ENCODE results near the gene LECT2.

Gene LECT2

DNA sequence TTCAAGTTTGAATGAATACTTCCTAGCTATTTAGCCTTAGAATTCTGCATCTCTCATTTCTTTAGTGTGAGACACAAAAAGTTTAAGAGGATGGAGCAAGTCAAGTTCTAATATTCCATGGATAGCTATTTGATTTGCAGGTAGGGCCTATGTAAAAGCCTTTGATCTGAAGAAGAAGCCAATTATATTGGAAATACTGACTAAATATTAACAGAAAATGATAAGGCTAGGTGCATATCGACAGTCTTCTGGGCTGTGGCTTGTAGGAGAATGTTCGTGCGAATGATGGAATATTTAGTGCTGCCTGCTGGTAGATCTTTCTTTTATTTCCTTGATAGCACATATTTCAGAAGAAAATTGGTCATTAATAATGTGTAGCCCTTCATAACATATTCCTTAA is at the start of gene LECT2:
Gene LECT2 (minus strand): TSS at position 85 of the 400 bp plus-strand sequence. CDS start 150 bp downstream, outside the sequence.
- DNase-seq, result no peak

DNA sequence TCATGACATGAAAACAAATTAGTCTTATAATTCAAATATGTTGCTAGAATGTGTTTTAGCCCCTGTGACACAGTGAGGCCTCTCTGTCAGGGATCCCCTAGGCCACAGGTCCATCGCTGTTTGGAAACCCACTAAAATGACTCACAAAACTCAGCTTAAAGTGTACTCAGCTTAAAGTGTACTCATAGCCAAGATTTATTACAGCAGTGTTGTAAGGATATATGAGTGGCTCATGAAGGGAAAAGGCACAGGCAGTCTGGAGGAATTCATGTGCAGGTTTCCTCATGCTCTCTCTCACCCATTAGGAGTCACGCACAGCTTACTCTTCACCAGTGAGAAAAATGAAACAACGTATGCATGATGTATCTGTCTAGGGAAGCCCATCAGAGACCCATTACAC is 49.7 kb upstream of the LECT2 start:
- no peak for DNase-seq

DNA sequence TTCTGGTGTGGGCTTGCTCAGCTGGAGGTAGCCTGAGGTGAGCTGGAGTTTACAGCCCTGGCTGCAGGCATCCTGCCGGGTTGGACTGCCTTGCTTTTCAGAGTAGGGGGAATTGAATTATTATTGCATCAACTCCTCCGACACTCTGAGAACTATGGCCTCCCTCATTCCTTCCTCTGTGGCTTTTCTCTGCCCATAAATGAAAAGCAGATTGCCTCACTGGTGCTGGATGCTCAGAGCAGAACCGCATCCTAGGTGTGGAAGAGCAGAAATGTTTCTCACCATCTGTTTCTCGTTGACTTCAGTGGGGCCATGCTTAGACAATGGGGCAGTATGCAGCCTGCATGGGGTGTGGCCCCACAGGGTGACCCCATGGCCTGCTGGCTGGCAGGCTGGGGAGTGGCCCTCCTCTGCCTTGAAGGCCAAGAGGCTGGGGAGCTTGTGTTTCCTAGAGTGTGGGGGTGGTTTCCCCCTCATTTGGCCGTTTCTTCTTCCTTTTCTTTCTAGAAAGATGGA is 46.7 kb upstream of the LECT2 start:
- DNase-seq, result no peak

DNA sequence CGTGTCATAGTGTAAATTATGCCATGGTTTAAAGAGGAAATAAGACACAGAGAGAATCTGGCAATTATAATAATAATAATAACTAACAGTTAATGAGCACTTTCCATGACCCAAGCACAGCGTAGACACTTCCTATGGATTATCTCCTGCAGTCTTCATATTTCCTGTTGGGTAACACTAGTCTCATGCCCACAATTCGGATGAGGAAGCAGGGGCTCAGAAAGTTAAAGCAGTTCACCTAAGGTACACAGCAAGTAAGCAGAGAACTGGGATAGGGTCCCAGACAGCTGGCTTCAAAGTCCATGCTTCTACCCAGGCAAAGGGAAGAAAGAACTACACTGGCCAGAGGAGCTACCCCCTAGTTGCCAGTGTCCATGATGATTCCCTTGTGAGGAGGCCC is 46.1 kb upstream of the LECT2 start:
- no peak for DNase-seq

DNA sequence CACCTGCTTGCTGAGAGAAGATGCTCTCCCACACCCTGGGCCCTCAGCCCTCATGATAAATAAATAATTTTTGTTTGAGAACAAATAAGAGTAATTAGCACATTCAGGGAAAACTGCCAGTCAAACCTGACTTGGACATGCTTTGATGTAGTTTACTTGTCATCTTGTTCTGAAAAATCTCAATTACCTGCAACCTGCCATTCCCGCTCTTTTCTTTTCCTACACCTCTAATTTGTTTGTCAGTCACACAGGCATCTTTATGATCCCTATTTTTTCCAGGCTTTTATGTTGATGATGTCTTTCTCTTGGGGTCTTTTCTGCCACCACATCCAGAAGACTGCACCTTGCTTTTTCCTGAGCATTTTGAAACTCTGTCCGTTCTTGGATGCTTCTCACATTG is 45.4 kb upstream of the LECT2 start:
- no peak for DNase-seq

DNA sequence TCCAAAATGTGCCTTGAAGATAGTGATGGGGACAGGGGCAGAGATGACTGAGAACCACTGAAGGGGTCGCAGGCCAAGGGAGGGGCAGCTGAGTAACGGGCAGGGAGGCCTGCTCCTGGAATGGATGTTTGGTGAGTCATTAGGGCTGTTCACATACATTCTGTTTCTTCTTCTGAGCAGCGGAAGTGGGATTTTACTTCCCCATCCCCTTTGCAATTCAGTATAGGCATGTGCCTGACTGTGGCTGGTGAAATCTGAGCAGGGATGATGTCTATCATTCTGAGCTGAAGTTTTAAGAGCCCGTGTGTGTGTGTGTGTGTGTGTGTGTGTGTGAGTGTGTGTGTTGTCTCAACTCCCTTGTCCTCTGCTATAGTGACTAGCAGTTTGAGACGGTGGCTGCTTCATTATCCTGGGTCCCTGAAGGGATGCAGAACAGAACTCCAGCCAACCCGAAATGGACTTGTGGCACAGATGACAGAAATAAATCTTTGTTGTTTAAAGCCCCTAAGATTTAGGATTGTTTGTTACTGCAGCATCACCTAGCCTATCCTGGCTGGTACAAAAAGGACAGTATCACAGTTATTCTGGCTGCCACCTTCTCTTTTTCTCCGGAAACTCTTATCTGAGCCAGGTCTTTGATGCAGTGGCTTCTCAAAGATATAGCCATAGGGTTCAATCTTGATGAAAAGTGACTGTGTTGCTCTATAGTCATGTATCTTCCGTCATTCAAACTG is 44.8 kb upstream of the LECT2 start:
- DNase-seq, result no peak

DNA sequence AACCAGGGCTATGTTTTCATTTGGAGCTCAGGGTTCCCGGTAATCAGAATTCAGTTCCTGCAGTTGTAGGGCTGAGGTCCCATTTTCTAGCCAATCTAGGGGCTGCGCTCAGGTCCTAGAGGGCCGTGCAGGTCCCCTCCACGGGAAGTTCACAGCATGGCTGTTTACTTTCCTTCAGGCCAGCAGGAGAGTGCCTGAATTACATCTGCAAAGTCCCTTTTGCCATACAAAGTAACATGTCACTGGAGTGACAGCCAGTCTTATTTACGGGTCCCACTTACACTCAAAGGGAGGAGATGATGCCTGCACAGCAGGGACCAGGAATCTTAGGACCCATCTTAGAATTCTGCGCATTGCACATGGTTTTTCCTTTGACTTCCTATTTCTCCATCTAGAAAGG is 44.1 kb upstream of the LECT2 start:
- DNase-seq, result no peak

DNA sequence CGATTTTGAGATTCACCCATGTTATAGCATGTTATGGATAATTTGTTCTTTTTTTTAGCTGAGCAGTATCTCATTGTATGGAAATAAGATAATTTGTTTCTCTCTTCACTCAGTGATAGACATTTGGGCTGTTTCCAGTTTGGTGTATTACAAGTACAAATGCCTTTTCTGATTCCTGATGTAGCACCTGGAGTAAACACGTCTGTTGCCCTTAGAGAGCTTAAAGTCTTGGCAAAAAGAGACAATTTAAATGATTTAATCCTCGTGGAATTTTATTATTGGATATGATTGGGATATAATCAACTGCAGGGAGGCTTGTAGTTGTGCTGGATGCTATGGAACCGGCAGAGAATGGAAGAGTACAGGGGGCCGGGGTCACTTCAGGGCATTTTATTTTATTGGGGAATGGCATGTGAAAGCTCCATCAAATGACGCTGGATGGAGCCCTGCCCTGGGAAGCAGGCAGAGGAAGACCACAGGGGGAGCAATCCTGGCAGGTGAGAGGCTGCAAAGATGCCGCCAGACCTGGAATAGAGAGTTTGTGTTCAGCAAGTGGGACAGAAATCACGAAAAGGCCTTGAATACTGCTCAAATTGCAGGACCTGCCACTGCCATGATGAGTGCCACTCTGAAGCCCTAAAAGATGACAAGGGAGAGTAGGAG is 43.0 kb upstream of the LECT2 start:
- DNase-seq, result no peak

DNA sequence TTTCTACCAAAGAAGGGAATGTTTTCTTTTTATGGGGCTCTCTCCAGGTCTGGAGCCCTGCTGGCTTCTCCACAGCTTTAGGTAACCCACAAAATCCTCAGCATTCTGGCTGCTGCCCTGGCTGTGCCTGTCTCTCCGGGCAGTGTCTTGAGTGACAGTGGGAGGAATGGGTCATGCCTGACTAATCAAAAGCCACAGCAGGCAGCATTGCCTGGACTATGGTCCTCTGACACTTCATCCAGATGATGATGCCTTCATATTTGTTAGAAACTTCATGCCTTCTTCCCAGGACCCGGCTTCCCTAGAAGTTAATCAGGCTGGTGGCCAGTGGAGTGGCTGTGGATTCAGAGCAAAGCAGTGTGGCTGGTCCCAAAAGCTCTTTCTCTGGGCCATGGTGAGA is 41.8 kb upstream of the LECT2 start:
- no peak for DNase-seq

DNA sequence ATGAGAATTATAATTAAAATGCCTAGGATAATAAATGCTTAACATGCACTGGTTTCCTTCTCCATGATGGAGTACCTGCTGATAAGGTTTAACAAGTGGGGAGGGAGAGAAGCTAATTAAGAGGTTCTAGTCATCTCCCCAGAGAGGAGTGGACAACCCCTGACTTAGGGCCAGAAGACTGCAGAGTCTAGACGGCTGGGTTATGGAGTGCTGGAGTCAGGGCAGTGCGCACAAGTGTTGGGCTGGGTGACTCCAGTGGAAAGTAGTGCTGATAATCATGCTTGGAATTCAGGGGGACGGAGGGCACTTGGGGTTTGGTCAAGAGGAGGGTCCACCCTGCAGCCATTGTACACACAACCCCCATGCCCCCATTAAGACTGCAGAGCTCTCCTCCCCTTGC is 41.2 kb upstream of the LECT2 start:
- no peak for DNase-seq

DNA sequence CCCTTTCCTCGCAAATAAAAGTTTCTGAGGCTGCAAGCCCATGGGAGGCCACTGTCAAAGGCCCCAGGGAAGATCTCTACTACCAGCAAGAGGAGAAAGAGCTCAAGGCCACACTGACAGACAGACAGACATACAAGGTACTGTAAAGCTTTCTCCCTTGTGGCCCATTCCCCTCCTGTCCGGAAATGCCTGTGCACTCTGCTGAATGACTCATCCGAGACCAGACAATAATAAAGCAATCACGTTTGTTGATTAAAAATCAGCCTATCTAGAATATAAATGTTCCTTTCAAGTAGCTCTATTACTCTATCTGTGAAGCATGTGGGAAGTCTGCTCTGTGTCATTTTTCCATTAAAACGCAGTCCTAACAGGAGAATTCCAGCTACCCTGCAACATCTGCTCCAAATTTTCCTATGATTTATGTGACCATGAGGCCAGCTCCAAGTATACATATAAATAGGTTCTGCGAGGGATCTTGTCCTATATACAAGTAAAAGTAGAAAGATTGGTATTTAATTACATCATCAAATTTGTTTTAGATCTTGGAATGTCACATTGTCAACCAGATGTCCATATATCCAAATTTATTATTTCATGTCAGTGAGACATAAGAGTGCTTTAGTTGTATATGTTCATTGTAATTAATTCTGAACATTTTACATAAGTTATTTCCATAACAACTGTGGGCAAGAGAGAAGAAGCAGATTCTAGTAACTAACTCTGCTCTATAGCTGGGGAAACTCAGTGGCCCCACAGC is 39.3 kb upstream of the LECT2 start:
- DNase-seq, result no peak

DNA sequence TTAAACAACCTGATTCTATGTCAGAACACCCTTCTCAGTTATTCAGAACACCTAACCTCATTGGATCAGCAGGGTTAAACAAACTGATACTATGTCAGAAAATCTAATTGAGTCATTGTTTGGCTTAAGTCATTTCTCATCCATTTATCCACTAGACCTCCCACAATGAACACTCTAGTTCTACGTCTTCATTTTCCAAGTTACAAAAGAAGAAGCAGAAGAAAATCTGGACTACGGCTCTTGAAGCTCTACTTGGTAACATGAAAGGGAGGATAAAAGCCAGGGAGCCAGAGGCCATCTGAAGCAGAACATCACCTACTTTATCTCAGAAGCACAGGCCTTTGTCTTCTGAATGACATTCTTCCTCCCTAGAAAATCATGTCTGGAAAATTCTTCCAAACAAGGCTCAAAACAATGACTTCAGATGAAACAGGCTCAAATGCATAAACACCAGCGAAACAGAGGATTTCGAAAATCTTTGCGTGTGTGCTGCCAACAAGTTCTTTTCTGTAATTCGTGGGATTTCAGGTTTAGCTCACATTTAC is 38.6 kb upstream of the LECT2 start:
- no peak for DNase-seq

DNA sequence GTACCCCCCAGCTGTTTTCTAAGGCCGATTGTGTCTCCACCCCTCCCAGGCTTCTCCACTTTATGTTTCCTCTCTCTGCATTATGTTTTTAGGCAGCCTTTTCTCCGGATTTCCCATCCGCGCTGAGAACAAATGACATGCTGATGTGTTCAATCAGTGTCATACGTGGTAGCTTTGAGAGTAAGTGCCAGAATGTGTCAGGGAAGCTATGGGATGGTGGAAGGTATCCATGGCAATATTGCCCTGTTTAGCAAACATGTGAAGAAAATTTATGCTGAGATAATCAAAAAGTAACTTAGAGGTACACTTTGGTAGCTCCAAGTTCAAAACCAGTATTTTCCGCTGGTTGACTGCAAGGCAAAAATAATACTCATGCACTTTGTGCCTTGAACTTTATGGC is 36.6 kb upstream of the LECT2 start:
- no peak for DNase-seq

DNA sequence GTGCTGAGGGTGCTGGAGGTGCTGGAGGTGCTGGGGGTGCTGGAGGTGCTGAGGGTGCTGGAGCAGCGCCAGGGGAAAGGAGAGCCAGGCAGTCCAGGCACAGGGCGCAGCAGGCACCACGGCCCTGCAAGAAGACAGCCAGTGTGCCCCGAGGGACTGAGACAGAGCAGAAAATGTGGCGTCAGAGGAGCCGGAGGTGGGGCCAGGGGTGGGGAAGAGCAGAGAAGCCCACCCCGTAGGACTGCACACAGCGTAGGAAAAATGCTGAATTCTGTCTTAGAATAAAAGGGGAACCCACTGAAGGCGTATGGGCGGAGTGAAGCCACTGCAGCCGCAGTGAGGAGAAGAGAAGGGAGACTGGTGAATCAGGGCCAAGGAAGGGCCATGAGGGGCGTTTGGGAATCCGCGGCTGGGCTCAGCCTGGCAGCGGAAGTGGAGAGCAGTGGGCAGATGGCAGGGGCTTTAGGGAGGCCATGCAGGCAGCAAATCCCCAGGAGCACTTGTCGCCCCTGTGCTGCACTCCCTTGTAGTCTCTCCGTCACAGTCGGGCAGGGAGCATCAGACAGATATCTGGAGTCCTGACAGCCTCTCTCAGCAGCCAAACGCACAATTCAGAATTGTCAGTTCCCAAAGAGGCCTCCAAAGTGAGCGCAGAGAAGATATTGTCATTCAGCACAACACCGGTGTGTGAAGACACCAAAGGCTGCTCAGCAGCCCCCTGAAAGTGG is 35.9 kb upstream of the LECT2 start:
- DNase-seq, result no peak

DNA sequence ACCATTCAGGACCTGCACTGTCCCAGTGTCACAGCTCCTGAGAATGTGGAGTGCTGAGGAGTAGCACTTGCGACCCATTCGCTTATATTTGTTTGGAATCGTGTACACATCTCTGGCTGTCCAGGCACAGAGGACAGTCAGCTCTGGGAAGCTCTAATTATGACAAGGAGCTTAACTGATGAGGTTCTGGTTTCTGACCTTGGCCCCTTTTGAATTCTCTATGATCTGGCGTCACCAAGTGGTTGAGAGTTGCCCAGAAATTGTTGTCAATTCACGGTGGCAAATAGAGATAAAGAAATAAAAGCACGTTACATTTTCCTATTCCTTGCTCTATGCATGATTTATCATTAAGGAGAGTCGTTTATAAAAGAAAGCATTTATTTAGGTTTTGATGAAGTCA is 34.9 kb upstream of the LECT2 start:
- no peak for DNase-seq

DNA sequence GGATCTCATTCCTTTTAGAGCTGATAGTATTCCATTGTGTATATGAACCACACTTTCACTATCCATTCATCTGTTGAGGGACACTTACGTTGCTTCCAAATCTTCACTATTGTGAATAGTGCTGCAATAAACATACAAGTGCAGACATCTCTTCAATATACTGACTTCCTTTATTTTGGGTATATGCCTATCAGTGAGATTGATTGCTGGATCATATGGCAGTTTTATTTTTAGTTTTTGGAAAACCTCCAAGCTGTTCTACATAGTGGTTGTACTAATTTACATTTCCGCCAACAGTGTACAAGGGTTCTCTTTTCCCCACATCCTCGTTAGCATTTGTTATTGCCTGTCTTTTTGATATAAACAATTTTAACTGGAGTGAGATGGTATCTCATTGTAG is 33.8 kb upstream of the LECT2 start:
- DNase-seq, result no peak

DNA sequence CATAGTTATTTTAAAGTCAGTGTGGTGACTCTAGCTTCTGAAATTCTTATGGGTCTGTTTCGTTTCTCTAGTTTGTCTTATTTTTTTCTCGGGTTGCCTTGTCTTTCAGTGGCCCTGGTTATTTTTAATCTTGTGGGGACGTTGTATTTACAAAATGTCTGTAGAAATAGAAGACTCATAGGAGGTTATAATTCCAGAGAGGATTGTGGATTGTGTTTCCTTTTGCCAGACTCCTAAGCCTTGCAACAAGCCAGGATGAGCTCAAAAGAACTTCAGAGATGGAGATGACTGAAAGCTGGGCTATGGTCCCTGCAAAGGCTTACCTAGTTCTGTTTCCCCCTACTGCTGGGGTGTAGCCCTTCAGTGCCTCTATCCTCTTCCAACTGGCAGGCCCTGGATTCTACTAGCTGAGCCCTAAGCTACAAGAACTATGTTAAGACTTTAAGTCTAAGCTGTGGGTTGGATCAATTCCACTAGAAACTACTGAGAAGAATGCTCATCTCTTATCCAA is 32.2 kb upstream of the LECT2 start:
- no peak for DNase-seq

DNA sequence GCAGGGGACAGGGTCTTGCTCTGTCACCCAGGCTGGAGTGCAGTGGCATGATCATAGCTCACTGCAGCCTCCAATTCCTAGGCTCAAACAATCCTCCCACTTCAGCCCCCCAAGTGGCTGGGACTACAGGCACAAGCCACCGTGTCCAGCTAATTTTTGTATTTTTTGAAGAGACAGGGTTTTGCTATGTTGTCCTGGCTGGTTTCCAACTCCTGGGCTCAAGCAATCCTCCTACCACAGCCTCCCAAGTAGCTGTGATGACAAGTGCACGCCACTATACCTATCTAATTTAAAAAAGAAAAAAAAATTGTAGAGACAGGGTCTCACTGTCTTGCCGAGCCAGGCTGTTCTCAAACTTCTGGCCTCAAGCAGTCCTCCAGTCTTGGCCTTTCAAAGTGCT is 31.6 kb upstream of the LECT2 start:
- DNase-seq, result no peak

DNA sequence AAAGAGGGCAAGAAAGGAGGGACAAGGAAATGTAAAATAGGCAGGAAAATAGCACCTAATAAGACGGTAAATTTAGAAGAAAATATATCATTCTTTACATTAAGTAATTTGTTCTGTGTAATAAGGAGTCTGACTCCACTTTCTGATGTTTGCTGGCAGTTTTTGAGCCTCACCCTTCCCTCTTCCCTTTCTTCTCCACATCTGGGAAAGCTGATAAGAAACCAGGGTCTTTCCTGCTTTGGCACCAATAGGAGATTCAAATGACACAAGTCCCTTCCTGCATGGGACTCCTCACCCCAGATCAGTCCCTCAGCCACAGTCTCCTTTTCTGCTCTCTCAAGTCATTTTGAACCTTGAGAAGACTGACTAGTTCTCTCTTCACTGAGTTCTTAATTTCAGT is 31.2 kb upstream of the LECT2 start:
- no peak for DNase-seq

DNA sequence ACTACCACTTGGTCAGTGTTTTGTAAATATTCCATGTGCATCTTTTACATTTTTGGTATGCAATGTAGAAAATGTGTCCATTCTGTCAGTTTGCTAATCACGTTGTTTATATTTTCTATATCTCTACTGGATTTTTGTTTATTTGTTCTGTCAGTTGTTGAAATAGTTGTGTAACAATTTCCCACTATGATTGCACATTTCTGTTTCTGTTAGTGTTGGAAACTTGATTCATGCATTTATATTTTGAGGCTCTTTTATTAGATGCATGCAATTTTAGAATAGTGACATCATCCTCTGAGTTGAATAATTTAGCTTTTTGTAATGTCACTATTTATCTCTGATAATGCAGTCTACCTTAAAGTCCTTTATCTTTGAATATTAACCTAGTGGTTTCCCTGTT is 25.8 kb upstream of the LECT2 start:
- no peak for DNase-seq

DNA sequence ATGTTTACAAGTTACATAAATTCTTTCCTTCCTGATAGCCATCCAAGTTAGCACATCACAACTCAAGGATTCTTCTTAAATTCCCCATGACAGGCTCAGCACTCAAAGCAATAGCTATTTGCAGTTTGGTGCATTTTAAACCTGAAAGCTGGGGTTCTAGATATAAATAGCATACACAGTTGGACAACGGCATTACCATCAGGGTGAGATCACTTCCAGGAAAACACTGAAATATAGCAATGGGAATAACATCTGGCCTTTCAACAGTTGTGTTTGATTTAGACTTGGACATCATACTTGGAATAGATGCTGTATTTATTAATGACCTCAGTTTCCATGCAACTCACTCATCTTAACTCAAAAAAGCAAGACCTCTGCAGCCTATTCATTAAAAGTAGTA is 24.7 kb upstream of the LECT2 start:
- no peak for DNase-seq

DNA sequence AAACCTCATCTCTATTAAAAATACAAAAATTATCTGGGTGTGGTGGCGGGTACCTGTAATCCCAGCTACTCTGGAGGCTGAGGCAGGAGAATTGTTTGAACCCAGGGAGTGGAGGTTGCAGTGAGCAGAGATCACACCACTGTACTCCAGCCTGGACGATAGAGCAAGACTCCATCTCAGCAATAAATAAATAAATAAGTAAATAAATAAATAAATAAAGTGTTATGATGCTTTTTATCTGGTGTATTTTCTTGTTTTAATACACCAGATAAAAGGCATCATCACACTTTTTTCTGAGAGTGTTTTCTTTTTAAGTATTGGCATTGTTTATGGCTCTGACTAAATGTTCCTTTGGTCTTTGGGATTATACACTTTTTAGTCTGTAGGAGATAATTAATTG is 24.2 kb upstream of the LECT2 start:
- no peak for DNase-seq

DNA sequence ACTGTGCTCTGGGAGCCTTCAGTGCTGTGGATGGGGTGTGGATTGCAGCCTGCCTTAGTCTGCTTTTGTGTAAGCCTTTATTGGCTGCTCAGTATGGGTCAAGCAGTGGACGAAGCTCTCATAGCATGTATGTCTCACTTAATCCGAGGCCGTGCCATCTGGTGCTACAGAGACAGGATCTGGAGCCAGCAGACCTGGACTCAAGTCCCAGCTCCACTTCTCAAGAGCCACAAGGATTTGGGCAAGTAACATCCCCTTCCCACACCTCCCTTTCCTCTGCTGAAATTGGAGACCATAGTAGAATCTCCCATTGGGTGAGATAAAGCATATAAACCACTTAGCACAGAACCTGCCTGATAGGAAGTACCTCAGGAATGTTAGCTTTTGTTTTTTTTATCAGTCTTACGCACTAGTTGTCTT is 23.4 kb upstream of the LECT2 start:
- DNase-seq, result no peak

All from NCI-H2171 (cell line).